ENCODE data around the gene ATP6V0D1. TPM values are rescaled to one million over a fixed set of nuclear protein-coding genes. Genes with fewer than 3 reads are reported as not detected.

Gene ATP6V0D1
- total RNA-seq, 2 donors from 2014 or later: 79.7 to 95.7 TPM

GRCh38 chr16:67438098-67438791 is 42.7 kb downstream of the ATP6V0D1 start:
- Histone ChIP-seq H3K36me3 (peaks cover 14% of the 10 kb centered on the region), H3K9me3 (no peaks in the 10 kb centered on the region), H3K4me1 (peaks cover 0 to 24% of the 10 kb centered on the region in 2 donors), H3K4me3 (no peak overlapping the region), H3K27me3 (no peaks in the 10 kb centered on the region), H3K27ac (no peak overlapping the region)
- no peak for TF ChIP-seq CTCF (IDR thresholded peaks at IDR 0.05)
- DNase-seq (ENCODE audit: low spot score): no peak

- TF ChIP-seq CTCF (IDR thresholded peaks at IDR 0.05): no peak
Observed at GRCh38 chr16:67437513-67437912, 43.4 kb downstream of the ATP6V0D1 start.

GRCh38 chr16:67436640-67437193 is 44.2 kb downstream of the ATP6V0D1 start:
- DNase-seq (ENCODE audit: low spot score): no peak
- Histone ChIP-seq H3K4me1 (peaks cover 0 to 18% of the 10 kb centered on the region in 2 donors), H3K4me3 (no peak overlapping the region), H3K27ac (no peak overlapping the region), H3K27me3 (no peaks in the 10 kb centered on the region), H3K36me3 (peaks cover 14% of the 10 kb centered on the region), H3K9me3 (no peaks in the 10 kb centered on the region)
- TF ChIP-seq CTCF (IDR thresholded peaks at IDR 0.05): no peak

More at GRCh38 chr16:67437513-67437912, 43.4 kb downstream of the ATP6V0D1 start:
- DNase-seq (ENCODE audit: low spot score): no peak
- peaks cover 14% of the 10 kb centered on the region for H3K36me3 ChIP-seq
- no peak overlapping the region for H3K27ac ChIP-seq
- no peaks in the 10 kb centered on the region for H3K9me3 ChIP-seq
- peaks cover 0 to 18% of the 10 kb centered on the region in 2 donors for H3K4me1 ChIP-seq
- no peaks in the 10 kb centered on the region for H3K27me3 ChIP-seq
- no peak overlapping the region for H3K4me3 ChIP-seq

- Histone ChIP-seq H3K27ac (no peak overlapping the region), H3K36me3 (peaks cover 14% of the 10 kb centered on the region), H3K4me3 (no peak overlapping the region), H3K4me1 (peaks cover 0 to 15% of the 10 kb centered on the region in 2 donors), H3K9me3 (no peaks in the 10 kb centered on the region), H3K27me3 (no peaks in the 10 kb centered on the region)
- no peak for DNase-seq (ENCODE audit: low spot score)
- TF ChIP-seq CTCF (IDR thresholded peaks at IDR 0.05): no peak
Observed at GRCh38 chr16:67435758-67436164, 45.2 kb downstream of the ATP6V0D1 start.

GRCh38 chr16:67433131-67433719 is 47.7 kb downstream of the ATP6V0D1 start:
- Histone ChIP-seq H3K36me3 (peaks cover 3% of the 10 kb centered on the region), H3K27ac (no peak overlapping the region), H3K4me3 (no peak overlapping the region), H3K9me3 (no peaks in the 10 kb centered on the region), H3K27me3 (no peaks in the 10 kb centered on the region), H3K4me1 (peaks cover 0 to 30% of the 10 kb centered on the region in 2 donors)
- TF ChIP-seq CTCF (IDR thresholded peaks at IDR 0.05): no peak
- DNase-seq (ENCODE audit: low spot score): no peak

All from right atrium auricular region (tissue), 2 donors.